ENCODE data around the gene JARID2.

GRCh38 chr6:15365273-15365687 is 119.4 kb downstream of the JARID2 start:
- TF ChIP-seq EZH2 (IDR thresholded peaks at IDR 0.05) (no peak), POLR2AphosphoS5 (IDR thresholded peaks at IDR 0.05; ENCODE audit: borderline replicate concordance, low read depth, low read length) (peak; percentile 66; the same call in 1 of the 2 replicates), FOXP2 (optimal IDR thresholded peaks at IDR 0.05; ENCODE audit: control extremely low read depth, extremely low read length, insufficient read depth) (peak; percentile 82)
